ENCODE results near the gene SLC7A6. TPM values are rescaled to one million over a fixed set of nuclear protein-coding genes. Genes with fewer than 3 reads are reported as not detected.

Gene SLC7A6
- total and polyA plus RNA-seq, 2 experiments from 2014 or later, result 20.5 to 29.7 TPM

DNA sequence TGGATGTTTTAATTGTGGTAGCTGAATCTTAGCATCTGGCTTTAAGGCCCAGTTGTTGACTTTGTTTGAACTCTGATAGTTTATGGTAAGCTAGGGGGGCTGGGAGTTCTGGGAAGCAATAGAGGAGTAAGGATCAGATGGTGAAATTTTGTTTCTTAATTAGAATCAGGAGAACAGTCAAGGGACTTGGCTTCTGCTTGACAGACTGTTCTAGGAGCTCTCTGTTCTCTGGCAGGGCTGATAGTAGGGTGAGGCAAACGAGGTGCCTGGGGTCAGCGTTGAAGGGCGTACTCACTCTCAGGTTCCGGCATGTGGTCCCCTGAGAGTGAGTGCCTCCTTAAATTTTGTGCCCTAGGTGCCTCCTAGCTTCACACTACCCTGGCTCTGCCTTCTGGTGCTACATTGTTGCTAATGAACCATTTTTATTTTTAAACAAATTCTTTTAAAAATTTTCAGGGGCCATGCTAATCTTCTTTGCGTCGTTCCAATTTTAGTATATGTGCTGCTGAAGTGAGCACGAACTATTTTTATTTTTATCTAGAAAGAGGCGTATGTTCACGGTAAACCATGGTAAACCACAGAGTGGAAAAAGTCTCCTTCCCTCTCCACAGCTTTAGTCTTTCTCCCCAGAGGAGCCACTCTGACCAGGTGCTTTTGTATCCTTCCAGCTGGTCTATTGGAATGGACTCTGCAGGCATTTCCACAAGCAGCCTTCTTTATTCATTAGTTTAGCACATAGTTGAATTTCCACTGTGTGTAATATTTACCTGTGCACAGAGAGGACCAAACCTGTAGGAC lies 19.7 kb downstream of the SLC7A6 start:
- DNase-seq (ENCODE audit: low spot score), result no peak
- H3K36me3 ChIP-seq (replicated peaks; ENCODE audit: insufficient read depth, low read depth), result no peaks in the 10 kb centered on the region
- H3K4me3 ChIP-seq, result no peak overlapping the region
- no peak overlapping the region for H2AFZ ChIP-seq
- peaks cover 19% of the 10 kb centered on the region for H3K79me2 ChIP-seq
- H3K4me2 ChIP-seq, result no peak overlapping the region
- no peak overlapping the region for H3K27ac ChIP-seq
- WGBS (ENCODE audit: low lambda C conversion rate, missing lambda C conversion rate), result 89% methylated on average over 9 of the region's 9 CpGs
- no peaks in the 10 kb centered on the region for H4K20me1 ChIP-seq (ENCODE audit: insufficient read depth, poor library complexity, severe bottlenecking)
- no peaks in the 10 kb centered on the region for H3K4me1 ChIP-seq (ENCODE audit: insufficient read depth)
- no peaks in the 10 kb centered on the region for H3K9me3 ChIP-seq (ENCODE audit: low read depth)
- H3K9me2 ChIP-seq (replicated peaks; ENCODE audit: insufficient read depth), result no peaks in the 10 kb centered on the region
- TF ChIP-seq, protein P1, sequence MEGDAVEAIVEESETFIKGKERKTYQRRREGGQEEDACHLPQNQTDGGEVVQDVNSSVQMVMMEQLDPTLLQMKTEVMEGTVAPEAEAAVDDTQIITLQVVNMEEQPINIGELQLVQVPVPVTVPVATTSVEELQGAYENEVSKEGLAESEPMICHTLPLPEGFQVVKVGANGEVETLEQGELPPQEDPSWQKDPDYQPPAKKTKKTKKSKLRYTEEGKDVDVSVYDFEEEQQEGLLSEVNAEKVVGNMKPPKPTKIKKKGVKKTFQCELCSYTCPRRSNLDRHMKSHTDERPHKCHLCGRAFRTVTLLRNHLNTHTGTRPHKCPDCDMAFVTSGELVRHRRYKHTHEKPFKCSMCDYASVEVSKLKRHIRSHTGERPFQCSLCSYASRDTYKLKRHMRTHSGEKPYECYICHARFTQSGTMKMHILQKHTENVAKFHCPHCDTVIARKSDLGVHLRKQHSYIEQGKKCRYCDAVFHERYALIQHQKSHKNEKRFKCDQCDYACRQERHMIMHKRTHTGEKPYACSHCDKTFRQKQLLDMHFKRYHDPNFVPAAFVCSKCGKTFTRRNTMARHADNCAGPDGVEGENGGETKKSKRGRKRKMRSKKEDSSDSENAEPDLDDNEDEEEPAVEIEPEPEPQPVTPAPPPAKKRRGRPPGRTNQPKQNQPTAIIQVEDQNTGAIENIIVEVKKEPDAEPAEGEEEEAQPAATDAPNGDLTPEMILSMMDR (IDR thresholded peaks at IDR 0.05; ENCODE audit: poor library complexity), result no peak
- TF ChIP-seq EZH2 (IDR thresholded peaks at IDR 0.05; ENCODE audit: borderline replicate concordance) (no peak), EZH2phosphoT487 (IDR thresholded peaks at IDR 0.05; ENCODE audit: low read depth, severe bottlenecking, unreplicated experiment) (no peak)
- no peaks in the 10 kb centered on the region for H3K27me3 ChIP-seq

GRCh38 chr16:68284847-68285246 lies 20.5 kb downstream of the SLC7A6 start:
- H2AFZ ChIP-seq, result no peak overlapping the region
- no peaks in the 10 kb centered on the region for H3K9me3 ChIP-seq (ENCODE audit: low read depth)
- DNase-seq (ENCODE audit: low spot score), result no peak
- H3K4me3 ChIP-seq, result no peak overlapping the region
- H3K4me2 ChIP-seq, result no peak overlapping the region
- no peaks in the 10 kb centered on the region for H3K36me3 ChIP-seq (replicated peaks; ENCODE audit: insufficient read depth, low read depth)
- no peaks in the 10 kb centered on the region for H4K20me1 ChIP-seq (ENCODE audit: insufficient read depth, poor library complexity, severe bottlenecking)
- WGBS (ENCODE audit: low lambda C conversion rate, missing lambda C conversion rate), result 76% methylated on average over 5 of the region's 5 CpGs
- no peaks in the 10 kb centered on the region for H3K4me1 ChIP-seq (ENCODE audit: insufficient read depth)
- H3K79me2 ChIP-seq, result peaks cover 13% of the 10 kb centered on the region
- H3K27me3 ChIP-seq, result no peaks in the 10 kb centered on the region
- H3K9me2 ChIP-seq (replicated peaks; ENCODE audit: insufficient read depth), result no peaks in the 10 kb centered on the region
- TF ChIP-seq EZH2 (IDR thresholded peaks at IDR 0.05; ENCODE audit: borderline replicate concordance) (no peak), EZH2phosphoT487 (IDR thresholded peaks at IDR 0.05; ENCODE audit: low read depth, severe bottlenecking, unreplicated experiment) (no peak)
- TF ChIP-seq, protein P1 (IDR thresholded peaks at IDR 0.05; ENCODE audit: poor library complexity), result no peak
- no peak overlapping the region for H3K27ac ChIP-seq

GRCh38 chr16:68285683-68286082 lies 21.4 kb downstream of the SLC7A6 start:
- no peaks in the 10 kb centered on the region for H3K9me2 ChIP-seq (replicated peaks; ENCODE audit: insufficient read depth)
- TF ChIP-seq EZH2phosphoT487 (IDR thresholded peaks at IDR 0.05; ENCODE audit: low read depth, severe bottlenecking, unreplicated experiment) (no peak), EZH2 (IDR thresholded peaks at IDR 0.05; ENCODE audit: borderline replicate concordance) (no peak)
- TF ChIP-seq, protein P1 (IDR thresholded peaks at IDR 0.05; ENCODE audit: poor library complexity), result no peak
- H3K4me2 ChIP-seq, result no peak overlapping the region
- WGBS (ENCODE audit: low lambda C conversion rate, missing lambda C conversion rate), result 100% methylated on average over 3 of the region's 3 CpGs
- no peak overlapping the region for H3K4me3 ChIP-seq
- H4K20me1 ChIP-seq (ENCODE audit: insufficient read depth, poor library complexity, severe bottlenecking), result no peaks in the 10 kb centered on the region
- H2AFZ ChIP-seq, result no peak overlapping the region
- DNase-seq (ENCODE audit: low spot score), result no peak
- no peak overlapping the region for H3K27ac ChIP-seq
- H3K9me3 ChIP-seq (ENCODE audit: low read depth), result no peaks in the 10 kb centered on the region
- H3K27me3 ChIP-seq, result no peaks in the 10 kb centered on the region
- no peaks in the 10 kb centered on the region for H3K36me3 ChIP-seq (replicated peaks; ENCODE audit: insufficient read depth, low read depth)
- peaks cover 10% of the 10 kb centered on the region for H3K79me2 ChIP-seq
- no peaks in the 10 kb centered on the region for H3K4me1 ChIP-seq (ENCODE audit: insufficient read depth)
